ENCODE data around the gene TESK2. TPM values are rescaled to one million over a fixed set of nuclear protein-coding genes. Genes with fewer than 3 reads are reported as not detected.
A peak's percentile ranks its signal among the peaks of the same experiment; 100 is the strongest.

The TESK2 gene
- total and polyA plus RNA-seq, 2 of the 8 experiments (the other 6 are each of a cell fraction or from before 2014, with no cell fraction given): 10.8 to 12.6 TPM

GRCh38 chr1:45508295-45509151 lies 17.6 kb upstream of the TESK2 start (continued):
- no peak for TF ChIP-seq CHD7 (IDR thresholded peaks at IDR 0.05; ENCODE audit: insufficient replicate concordance, low read length)
- TF ChIP-seq POLR2AphosphoS5 (IDR thresholded peaks at IDR 0.05; ENCODE audit: low read depth, low read length): peak; percentile 72
- no peak for TF ChIP-seq EGR1 (IDR thresholded peaks at IDR 0.05; ENCODE audit: borderline replicate concordance, low read depth, low read length)
- no peak for TF ChIP-seq TCF12 (IDR thresholded peaks at IDR 0.05; ENCODE audit: low read depth, low read length)
- TF ChIP-seq RNF2 (IDR thresholded peaks at IDR 0.05; ENCODE audit: borderline replicate concordance, low read depth, low read length, missing control alignments, poor library complexity, severe bottlenecking): no peak
- TF ChIP-seq CHD1 (IDR thresholded peaks at IDR 0.05; ENCODE audit: low read depth, low read length): no peak
- TF ChIP-seq CEBPB (IDR thresholded peaks at IDR 0.05; ENCODE audit: low read depth, low read length): no peak
- TF ChIP-seq SIX5 (IDR thresholded peaks at IDR 0.05; ENCODE audit: low read depth, low read length): no peak
- no peak for TF ChIP-seq CHD2 (IDR thresholded peaks at IDR 0.05; ENCODE audit: low read length)
- no peak for TF ChIP-seq TEAD4 (IDR thresholded peaks at IDR 0.05; ENCODE audit: low read depth, low read length)
